ENCODE results near the gene CA12.

DNA sequence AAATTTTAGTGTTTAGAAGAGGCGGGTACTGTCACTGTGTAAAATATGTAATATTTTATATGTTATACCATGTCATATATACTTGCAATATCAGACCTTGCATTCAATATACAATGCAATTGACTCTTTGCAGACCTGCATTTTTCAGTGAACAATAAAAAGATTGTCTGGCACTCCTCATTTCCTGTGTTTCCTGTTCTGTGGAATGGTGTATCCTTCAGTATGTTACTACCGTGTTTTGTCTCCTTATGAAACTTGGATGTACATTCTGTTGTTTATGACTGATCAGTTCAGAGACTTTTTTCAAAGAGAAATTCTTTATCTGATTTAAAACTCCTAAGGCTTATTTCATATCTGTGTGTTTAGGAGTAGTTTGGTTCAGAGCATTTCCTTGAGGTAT lies 72.7 kb downstream of the CA12 start:
- TF ChIP-seq GATA2 (IDR thresholded peaks at IDR 0.05; ENCODE audit: low read depth, low read length) (no peak), GATA3 (IDR thresholded peaks at IDR 0.05; ENCODE audit: low read depth, low read length) (no peak)

Measured in SH-SY5Y (cell line).